D341Med (cell line): ENCODE results near the gene IFI27L1.

Source experiments
- DNase-seq: peaks from one replicate; pipeline ENCODE4 v3.0.0; 2012; ENCODE audit warnings: low spot score

IFI27L1 gene

DNA sequence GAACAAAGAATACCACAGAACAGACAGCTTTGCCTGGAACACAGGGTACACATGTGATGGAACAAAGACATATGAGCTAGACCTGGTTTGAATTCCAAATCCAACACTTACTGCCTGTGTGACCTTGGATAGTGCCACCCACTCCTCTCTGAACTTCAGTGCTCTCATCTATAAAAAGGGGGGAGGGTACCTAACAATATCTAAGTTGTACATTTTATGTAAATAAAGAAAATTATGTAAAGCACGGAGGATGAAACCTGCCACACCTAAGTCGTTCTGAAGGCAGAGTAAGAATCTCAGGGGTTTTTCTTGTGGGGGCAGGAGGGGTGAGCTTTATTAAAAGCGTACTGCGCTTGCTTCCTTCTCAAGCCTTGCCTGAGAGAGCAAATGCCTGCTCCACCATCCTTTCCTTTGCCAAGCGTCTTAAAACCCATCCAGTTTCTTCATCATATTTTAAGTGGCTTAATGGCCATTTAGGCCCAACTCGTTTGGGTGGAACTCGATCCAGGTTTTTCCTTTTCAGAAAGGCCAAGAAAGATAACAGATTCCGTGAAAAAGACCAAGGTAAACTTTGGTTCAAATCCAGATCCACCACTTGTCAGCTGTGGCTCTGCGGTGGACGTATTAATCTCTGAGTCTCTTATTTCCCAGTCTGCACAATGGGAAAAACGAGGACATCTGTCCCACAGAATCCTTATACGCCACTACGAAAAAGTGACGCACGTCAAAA, 1.1 kb upstream of the IFI27L1 start:
- no peak for DNase-seq

DNA sequence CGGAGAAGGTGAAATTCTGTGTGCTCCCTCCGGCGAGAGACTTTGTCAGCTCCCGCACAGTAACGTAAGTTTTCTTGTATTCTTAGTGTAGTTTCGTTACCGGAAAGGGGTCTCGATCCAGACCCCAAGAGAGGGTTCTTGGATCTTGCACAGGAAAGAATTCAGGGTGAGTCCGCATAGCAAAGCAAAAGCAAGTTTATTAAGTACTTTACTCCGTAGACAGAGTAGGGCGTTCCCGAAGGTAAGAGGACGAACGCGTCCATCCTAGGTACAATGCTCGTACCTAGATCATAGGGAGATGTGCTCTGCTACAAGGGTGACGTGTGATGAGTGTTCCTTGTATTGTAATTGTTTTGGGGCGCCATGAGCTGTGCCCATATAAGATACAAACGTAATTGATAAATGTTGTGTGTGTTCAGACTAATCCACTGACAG, 293 bp downstream of the IFI27L1 start:
- no peak for DNase-seq

DNA sequence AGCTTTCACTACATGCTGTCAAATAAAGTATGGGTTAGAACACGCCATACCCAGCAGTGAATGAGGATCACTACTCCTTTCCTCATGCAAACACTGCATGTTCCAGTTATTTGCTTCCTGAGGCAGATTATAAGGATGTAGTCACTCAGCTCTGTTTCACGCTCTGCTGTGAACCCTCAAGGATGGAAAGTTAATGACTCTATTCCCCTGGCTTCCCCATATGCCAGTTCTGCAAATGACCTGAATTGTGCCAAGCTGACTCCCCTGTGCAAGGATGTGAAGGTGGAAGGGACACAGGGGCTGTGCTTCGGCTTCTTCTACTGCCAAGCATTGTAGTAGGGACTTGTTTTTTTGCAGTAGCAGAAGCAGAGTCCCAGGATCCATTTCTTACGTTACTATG, 6.8 kb downstream of the IFI27L1 start:
- DNase-seq = no peak

DNA sequence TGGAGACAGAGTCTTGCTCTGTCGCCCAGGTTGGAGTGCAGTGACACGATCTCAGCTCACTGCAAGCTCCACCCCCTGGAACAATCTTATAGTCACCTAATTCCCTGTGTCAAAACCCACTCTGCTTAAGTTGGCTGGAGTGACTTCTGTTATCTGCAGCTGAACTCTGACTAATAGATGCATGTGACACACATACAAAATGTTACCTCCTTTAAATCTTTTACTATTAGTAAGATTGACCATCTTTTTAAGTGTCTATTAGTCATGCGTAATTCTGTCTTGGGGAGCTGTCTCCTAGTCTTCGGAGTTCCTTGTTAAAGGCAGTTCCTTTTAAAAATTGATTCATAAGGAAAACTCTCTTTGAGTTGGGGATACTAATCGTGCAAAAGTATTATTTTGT, 7.4 kb downstream of the IFI27L1 start:
- no peak for DNase-seq

DNA sequence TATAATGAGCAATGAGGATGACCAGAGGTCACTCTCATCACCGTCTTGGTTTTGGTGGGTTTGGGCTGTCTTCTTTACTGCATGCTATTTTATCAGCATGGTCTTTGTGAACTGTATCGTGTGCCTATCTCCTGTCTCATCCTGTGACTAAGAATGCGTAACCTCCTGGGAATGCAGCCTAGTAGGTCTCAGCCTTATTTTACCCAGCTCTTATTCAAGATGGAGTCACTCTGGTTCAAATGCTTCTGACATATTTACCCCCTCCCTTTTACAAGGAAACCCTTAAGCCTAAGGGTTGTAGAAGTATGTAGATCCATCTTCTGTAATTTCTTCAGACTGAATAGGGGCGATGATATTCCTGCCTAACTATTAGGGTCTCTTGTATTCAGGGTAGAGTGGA, 8.4 kb downstream of the IFI27L1 start:
- no peak for DNase-seq

DNA sequence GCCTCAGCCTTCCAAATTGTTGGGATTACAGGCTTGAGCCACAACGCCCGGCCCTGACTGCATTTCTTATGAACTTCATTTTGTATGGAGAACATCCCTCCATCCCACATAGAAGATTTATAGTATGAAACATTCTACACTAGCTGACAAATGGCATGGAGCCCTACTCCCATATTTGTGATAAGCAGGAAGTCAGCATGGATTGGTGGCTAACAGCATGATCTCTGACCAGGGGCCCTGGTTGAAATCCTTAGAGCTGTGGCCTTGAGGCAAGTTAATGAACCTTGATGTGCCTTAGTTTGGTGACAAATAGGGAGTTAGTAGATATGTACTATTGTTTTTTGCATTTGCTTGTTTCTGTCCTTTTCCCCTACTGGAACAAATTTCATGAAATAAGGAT, 12.3 kb downstream of the IFI27L1 start:
- DNase-seq = no peak

DNA sequence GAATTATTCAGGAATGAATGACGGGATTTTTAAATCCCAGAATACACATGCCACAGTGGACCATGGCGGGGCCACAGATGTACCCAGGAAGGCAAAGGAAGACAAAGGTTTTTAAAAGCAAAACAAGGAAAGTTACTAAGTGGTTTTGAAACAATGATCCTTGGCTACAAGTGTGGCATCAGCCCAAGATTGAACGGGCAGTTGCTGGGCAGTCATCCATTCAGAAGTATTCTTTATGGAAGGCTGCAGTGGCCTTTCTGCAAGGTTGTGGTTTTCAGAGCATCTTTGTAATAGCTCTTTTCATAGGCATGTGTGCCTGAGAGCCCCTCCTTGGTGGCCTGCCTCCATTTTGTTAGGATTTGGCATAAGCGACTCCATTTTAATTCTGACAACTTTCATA, 16.0 kb downstream of the IFI27L1 start:
- no peak for DNase-seq

DNA sequence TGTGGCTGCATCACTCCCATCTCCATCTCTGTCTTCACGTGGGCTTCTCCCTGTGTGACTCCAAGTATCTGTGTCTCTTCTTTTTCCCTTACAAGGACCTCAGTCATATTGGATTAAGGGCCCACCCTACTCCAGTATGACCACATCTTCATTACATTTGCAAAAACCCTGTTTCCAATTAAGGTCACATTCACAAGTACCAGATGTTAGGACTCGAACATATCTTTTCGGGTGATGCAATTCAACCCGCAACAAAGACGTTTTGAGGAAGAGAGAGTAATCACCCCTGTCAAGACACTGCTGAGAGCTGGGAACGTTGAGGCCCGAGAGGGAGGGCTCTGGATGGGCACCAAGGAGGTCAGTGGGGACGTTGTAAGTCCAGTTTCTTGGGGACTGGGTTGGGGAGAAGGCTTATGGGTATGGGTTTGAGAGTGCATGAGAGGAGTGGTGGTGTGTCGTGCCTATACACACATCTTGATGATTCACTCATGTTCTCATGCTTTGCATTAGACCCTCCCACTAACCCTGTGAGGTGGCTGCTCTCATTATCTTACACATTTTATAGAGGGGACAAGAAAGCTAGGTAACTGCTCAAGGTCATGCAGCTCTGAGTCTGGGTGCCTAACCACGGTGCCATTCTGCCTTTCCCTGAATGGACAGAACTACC, 17.3 kb downstream of the IFI27L1 start:
- no peak for DNase-seq

DNA sequence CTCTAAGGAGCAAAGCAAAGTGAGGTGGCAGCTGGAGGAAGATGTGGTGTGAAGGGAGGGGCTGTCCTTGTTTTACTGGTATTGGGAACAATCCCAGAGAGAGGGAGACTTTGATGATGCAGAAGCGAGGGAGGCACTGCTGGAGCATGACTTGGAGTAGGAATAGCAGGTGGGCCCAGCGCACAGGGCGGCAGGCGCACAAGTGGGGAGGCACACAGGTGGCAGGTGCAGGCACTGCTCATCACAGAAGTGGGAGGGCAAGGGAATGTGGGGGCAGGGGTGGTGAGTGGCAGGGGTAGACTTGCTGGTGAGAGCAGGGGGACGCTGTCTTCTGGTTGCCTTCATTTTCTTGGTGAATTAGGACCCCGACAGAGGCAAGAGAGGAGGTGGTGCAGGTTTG, 17.9 kb downstream of the IFI27L1 start:
- DNase-seq = no peak

DNA sequence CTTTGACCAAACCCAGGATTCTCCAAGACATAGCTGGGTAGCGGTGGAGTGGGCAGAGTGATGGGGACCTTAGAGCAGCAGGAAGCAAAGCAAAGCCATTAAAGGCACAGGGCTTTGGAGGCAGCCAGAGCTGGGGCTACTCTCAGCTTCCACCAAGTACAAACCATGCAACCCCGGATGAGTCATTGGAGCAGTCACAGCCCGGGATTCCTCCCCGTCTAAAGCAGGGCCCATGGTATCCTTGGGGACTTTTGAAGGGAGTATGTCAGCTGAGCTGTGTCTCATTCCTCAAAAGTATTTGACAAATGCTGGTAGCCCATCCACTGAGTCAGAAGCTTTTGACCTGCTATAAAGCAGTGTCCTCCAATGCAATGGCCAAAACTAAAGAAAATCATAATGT, 19.7 kb downstream of the IFI27L1 start:
- DNase-seq = no peak

DNA sequence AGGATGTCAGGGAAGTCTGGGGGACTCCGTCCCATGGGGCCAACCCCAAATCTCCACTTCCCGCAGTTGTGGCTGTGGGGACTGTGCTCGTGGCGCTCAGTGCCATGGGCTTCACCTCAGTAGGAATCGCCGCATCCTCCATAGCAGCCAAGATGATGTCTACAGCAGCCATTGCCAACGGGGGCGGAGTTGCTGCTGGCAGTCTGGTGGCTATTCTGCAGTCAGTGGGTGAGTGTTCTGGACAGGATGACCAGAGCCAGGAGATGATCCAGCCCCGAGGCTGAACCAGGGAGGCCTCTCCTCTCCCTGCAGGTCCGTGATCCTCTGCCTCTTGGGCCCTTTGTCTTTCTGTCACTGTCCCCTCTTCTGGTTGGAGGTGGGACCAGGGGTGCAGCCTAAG, 20.6 kb downstream of the IFI27L1 start:
- DNase-seq = no peak

DNA sequence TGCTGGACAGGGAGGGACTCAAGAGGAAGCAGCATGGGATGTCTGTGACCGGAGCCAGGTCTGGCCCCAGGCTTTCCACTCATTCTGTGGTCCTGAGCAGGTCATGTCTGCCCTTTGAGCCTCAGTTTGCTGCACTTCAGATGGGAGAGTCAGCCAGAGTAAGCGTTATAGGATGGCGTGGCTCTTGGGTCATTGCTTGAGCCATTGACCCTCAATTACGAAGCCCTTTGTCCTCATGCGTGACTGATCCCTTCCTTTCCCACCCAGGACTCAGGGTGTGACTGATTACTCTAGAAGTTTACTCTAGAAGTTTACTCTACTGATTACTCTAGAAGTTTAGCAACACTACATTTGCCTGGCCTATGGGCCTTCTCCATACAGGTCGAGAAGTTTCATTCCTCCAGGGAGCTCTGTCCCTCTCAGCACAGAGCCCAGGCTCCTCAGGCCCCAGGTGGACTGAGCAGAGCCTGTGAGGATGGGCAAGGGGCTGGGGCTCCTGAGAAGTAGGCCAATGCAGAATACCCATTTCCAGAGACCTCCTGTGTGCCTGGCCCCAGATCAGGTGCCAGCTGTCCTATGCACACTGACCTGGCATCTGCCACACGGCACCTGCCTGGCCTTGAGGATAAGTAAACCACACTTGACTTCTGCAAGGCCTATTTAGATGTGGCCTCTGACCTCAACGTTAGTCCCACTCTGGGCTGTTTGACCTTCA, 21.8 kb downstream of the IFI27L1 start:
- no peak for DNase-seq

DNA sequence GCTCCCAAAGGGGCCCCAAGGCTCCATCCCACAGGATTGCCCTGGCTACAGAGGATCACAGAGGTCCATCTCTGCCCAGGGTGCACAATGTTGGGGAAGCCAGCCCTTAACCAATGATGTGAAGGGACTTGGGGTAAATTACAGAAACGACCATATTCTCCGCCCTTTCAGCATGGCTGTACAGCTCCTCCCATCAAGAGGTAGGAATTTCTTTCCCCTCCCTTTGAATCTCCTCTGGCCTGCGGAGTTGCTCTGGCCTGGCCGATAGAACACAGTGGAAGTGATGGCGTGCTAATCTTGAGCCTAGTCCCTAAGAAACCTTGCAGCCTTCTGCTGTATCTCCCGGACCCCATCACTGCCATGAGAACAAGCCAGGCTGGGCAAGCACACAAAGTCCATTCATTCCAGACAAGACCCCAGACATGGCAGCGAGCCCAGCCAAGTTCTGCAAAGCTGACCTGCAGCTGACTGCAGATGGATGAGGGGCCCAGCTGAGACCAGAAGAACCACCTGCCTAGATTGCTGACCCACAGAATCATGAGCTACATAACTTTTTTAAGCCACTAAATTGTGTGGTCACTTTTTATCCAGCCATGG, 22.5 kb downstream of the IFI27L1 start:
- DNase-seq = no peak

DNA sequence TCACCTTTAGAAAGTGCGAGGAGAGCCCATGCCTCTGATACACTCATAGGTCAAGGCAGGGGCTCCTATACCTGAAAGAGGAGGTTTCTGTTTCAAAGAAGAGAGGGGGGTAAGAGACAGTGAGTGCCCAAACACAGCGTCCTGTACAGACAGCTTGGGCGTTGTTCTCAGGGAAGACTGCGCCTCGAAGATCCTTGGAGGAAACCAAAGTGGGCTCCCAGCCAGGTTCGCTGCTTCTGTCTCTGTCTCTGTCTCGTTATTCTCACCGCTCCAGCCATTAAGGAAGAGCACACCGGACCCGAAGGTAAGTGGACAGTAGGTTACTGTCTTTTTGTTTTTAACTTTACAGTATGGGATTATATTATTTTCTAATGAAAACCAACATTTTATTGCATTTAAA, 23.6 kb downstream of the IFI27L1 start:
- peak; percentile 12 for DNase-seq

DNA sequence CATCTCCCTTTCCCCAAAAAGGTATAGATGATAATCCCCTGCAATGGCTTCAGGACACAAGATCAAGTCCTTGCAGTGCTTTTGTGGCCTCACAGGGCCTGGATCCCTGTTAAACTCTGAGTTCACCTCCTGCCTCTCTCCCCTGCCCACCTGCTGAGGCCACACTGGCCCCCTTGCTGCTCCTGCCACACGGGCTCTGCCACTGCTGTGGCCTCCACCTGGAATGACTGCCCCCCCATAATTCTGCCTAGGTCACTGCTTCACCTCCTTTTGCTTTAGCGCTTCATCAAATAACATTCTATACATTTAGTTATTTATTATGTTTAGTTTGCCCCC, 28.8 kb downstream of the IFI27L1 start:
- DNase-seq = no peak

DNA sequence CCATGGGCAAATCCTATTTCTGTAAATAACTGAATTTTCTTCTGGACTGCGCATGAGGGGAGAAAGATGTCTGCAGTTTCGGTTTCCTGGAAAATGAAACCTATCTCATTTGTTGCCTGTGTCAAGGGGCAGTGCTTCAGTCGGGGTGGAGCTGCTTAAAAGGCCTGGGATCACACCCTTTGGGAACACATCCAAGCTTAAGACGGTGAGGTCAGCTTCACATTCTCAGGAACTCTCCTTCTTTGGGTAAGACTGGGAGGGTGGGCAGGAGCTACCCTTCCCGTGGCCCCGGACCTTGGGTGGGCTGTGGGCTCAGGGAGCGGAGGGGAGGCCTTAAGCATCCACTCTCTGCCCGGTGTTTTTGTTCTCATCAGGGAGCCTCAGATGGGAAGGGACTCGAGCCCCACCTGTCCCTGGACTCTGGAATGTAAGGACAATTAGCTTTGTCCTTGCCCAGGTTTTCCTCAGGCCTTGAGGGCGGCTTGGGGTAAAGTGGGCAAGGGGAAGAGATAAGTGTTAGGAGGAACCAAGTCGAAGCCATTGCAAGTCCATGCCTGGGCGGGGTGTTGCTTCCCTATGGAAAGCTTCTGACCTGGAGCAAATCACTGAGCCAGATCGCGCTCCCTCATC, 29.6 kb downstream of the IFI27L1 start, which contains the start of gene IFI27:
IFI27 (plus strand) TSS at position 185 of the 630 bp plus-strand sequence.
- no peak for DNase-seq

DNA sequence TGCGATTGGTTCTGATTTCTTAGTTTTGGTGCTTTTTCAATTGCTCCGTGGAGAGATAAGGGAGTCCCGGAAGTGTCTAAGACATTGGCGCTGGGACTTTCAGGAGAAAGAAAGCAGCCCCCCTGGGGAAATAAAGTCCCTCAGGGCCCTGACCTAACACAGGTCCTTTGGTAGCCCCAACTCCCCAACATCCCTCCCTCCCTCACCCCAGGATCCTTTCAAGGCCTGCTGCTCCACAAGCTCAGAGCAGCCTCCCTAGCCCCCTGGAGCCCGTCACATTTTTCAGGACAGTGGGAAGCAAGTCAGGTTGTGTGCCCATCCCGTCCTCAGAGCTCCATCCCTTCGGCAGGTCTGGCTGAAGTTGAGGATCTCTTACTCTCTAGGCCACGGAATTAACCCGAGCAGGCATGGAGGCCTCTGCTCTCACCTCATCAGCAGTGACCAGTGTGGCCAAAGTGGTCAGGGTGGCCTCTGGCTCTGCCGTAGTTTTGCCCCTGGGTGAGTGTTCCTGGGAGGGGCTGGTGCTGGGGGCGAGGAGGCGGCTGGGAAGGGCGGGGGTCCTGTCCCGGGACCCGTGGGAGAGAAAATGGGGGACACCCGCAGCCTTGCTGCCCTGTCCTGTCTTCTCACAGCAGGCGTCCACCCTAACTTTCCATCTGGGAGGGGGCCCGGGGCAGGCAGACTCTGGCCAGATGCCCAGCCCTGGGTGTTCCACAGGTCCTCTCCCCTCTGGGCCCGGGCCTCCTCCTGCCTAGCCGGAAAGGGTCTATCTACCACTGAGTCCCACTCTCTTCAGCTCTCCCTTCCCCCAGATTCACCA, 30.4 kb downstream of the IFI27L1 start:
- DNase-seq = no peak

DNA sequence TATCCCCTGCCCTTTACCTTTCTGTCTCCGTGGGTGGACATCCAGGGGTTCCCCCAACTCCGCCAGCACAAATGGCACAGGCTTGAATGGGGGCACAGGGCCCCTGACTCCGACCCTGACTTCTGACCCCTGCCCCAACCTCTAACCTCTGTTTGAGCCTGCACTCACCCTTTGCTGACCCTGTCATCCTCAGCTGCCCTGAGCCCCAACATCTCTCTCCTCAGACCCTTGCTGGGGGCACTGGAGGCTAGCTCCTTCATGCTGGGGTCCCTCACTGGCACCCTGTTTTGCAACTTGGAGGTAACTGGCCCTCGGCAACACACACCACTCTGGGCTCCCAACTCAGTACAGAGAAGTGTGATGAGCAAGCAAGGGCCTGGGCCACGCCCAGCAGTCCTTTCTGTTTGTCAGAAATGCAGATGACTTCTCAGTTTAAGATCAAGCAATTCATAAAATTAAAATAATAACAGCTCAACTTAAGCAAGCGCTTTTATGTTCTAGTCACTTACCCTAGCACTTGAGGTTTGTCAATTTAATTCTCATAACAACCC, 31.5 kb downstream of the IFI27L1 start:
- no peak for DNase-seq

DNA sequence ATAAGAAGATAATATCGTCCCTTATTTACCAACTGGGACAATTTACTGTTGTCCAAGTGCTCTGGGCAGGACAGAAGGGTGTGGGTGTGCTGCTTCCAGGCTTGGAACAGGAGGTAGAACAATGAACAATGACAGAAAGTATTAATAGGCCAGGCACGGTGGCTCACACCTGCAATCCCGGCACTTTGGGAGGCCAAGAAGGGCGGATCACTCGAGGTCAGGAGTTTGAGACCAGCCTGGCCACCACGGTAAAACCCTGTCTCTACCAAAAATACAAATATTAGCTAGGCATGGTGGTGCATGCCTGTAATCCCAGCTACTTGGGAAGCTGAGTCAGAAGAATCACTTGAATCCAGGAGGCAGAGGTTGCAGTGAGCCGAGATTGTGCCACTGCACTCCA, 32.0 kb downstream of the IFI27L1 start:
- DNase-seq = no peak

DNA sequence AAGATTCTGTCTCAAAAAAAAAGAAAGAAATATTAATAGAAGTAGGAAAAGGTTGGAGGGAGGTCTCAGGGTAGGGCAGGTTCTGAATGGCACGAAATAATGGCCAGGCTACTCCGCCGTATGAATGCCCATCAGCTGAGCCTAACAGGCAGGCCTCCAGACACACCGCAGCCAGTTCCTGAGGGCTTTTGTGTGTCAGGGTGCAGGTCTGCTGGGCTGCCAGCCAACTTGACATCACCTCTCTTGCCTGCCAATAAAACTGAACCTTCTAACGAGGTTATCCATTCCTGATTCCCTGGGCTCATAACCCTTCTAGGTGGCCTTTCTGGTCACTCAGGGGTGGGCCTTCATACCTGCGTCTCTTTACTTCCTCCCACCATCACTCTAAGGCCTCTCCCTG, 32.4 kb downstream of the IFI27L1 start:
- no peak for DNase-seq

DNA sequence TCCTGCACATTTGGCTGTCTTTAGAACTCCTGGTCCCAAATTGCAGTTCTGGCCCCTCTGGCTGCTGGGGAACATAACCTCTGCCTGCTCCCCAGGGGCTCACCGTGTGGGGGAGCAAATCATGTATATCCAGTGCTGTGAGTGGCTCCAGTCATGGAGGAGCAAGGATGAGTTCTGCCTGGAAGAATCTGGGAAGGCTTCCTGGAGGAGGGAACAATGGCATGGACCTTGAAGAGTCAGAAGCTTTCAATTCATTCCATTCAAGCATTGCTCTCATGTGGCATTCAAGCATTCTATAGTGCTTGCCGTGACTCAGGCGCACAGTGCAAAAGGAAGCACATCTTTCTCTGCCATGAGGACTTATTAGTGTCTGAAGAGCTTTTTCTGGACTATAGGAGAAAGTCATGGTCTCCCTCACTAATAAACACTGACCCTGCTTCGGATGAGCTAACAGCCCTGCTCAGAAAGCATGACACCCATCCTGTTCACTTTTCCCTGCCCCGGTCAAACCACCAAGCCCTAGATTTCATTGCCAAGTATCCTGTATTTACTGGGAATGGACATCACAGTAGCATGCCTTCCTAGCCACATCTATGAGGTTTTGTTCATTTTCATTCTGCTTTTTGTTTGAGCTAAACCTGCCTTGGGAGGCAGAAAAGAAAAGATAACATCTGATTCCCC, 32.9 kb downstream of the IFI27L1 start:
- no peak for DNase-seq
